ENCODE results near the gene SLC24A4. TPM values are rescaled to one million over a fixed set of nuclear protein-coding genes. Genes with fewer than 3 reads are reported as not detected.

SLC24A4 gene
- total RNA-seq, 4 donors from 2014 or later: 6.9 to 15.1 (median 8.3) TPM

GRCh38 chr14:92340931-92341330 lies 18.0 kb downstream of the SLC24A4 start:
- H3K4me1 ChIP-seq: no peaks in the 10 kb centered on the region
- H3K36me3 ChIP-seq: no peaks in the 10 kb centered on the region
- peaks cover 0 to 4% (median 0%) of the 10 kb centered on the region in 4 donors for H3K9me3 ChIP-seq
- TF ChIP-seq EP300 (IDR thresholded peaks at IDR 0.05) (no peak), POLR2A (IDR thresholded peaks at IDR 0.05) (no peak), CTCF (IDR thresholded peaks at IDR 0.05) (no peak)
- no peak overlapping the region for H3K27ac ChIP-seq
- no peak overlapping the region for H3K4me3 ChIP-seq
- 78 to 89% methylated on average over 7 of the region's 7 CpGs for WGBS, 2 donors
- no peaks in the 10 kb centered on the region for H3K27me3 ChIP-seq
- DNase-seq (ENCODE audit: low spot score in 2 of 2): no peak

GRCh38 chr14:92341791-92342190 lies 18.8 kb downstream of the SLC24A4 start:
- Histone ChIP-seq H3K36me3 (no peaks in the 10 kb centered on the region), H3K9me3 (peaks cover 0 to 4% (median 0%) of the 10 kb centered on the region in 4 donors), H3K4me3 (no peak overlapping the region), H3K27ac (no peak overlapping the region), H3K4me1 (no peaks in the 10 kb centered on the region), H3K27me3 (no peaks in the 10 kb centered on the region)
- no peak for DNase-seq (ENCODE audit: low spot score in 2 of 2)
- WGBS, 2 donors: 85 to 91% methylated on average over 6 of the region's 6 CpGs
- TF ChIP-seq POLR2A (IDR thresholded peaks at IDR 0.05): no peak
- TF ChIP-seq CTCF (IDR thresholded peaks at IDR 0.05): no peak
- TF ChIP-seq EP300 (IDR thresholded peaks at IDR 0.05): no peak

GRCh38 chr14:92348154-92348553 lies 25.2 kb downstream of the SLC24A4 start:
- peaks cover 0 to 4% (median 0%) of the 10 kb centered on the region in 4 donors for H3K9me3 ChIP-seq
- no peaks in the 10 kb centered on the region for H3K27me3 ChIP-seq
- no peaks in the 10 kb centered on the region for H3K4me1 ChIP-seq
- H3K27ac ChIP-seq: no peak overlapping the region
- 28 to 34% methylated on average over 5 of the region's 5 CpGs for whole genome bisulfite sequencing, 2 donors
- TF ChIP-seq CTCF (IDR thresholded peaks at IDR 0.05): no peak
- TF ChIP-seq EP300 (IDR thresholded peaks at IDR 0.05): no peak
- TF ChIP-seq POLR2A (IDR thresholded peaks at IDR 0.05): no peak
- DNase-seq (ENCODE audit: low spot score in 2 of 2): no peak
- no peak overlapping the region for H3K4me3 ChIP-seq
- H3K36me3 ChIP-seq: no peaks in the 10 kb centered on the region

GRCh38 chr14:92351750-92352149 lies 28.8 kb downstream of the SLC24A4 start:
- H3K27ac ChIP-seq: no peak overlapping the region

More at GRCh38 chr14:92351750-92352149, 28.8 kb downstream of the SLC24A4 start:
- H3K4me3 ChIP-seq: no peak overlapping the region
- no peaks in the 10 kb centered on the region for H3K9me3 ChIP-seq
- H3K27me3 ChIP-seq: no peaks in the 10 kb centered on the region
- DNase-seq (ENCODE audit: low spot score in 2 of 2): no peak
- WGBS, 2 donors: 81 to 94% methylated on average over 1 of the region's 1 CpG
- no peaks in the 10 kb centered on the region for H3K4me1 ChIP-seq
- TF ChIP-seq EP300 (IDR thresholded peaks at IDR 0.05) (no peak), CTCF (IDR thresholded peaks at IDR 0.05) (no peak), POLR2A (IDR thresholded peaks at IDR 0.05) (no peak)
- H3K36me3 ChIP-seq: no peaks in the 10 kb centered on the region
